ENCODE measurements around the gene PTX3.

PTX3 gene

GRCh38 chr3:157418104-157418503, 18.5 kb upstream of the PTX3 start:
- H4K91ac ChIP-seq (ENCODE audit: low read depth, low read length, poor library complexity) = no peak overlapping the region
- H3K9ac ChIP-seq (ENCODE audit: low read depth, low read length, poor library complexity) = no peak overlapping the region
- no peaks in the 10 kb centered on the region for H3K27me3 ChIP-seq (ENCODE audit: control insufficient read depth in 3 of 3, insufficient read depth in 3 of 3, low read depth in 1 of 3, low read length in 3 of 3)
- peaks cover 0 to 3% of the 10 kb centered on the region in 2 donors for H3K4me1 ChIP-seq (ENCODE audit: control insufficient read depth in 2 of 2, insufficient read depth in 1 of 2, low read depth in 1 of 2, low read length in 2 of 2)
- H3K14ac ChIP-seq (ENCODE audit: low read length) = no peak overlapping the region
- no peak overlapping the region for H3K27ac ChIP-seq (replicated peaks; ENCODE audit: low read length)
- H3K79me1 ChIP-seq (ENCODE audit: low read depth, low read length) = no peaks in the 10 kb centered on the region
- no peak overlapping the region for H3K23ac ChIP-seq (ENCODE audit: low read depth, low read length, poor library complexity)
- no peak overlapping the region for H3K4ac ChIP-seq (ENCODE audit: low read length)
- H3K4me2 ChIP-seq (ENCODE audit: insufficient read depth, low read length, poor library complexity, severe bottlenecking) = no peak overlapping the region
- DNase-seq (ENCODE audit: low spot score) = no peak
- H2BK120ac ChIP-seq (ENCODE audit: low read depth, low read length) = no peak overlapping the region
- H2BK12ac ChIP-seq (ENCODE audit: low read length) = no peak overlapping the region
- H3K4me3 ChIP-seq (ENCODE audit: low read length in 2 of 2) = no peak overlapping the region
- WGBS, 2 donors (ENCODE audit: extremely low coverage in 2 of 2, insufficient read length in 2 of 2, insufficient replicate concordance in 1 of 2) = no CpG with 5 or more reads among the region's 2 CpGs
- H3K18ac ChIP-seq (ENCODE audit: low read length) = no peak overlapping the region
- H2AFZ ChIP-seq (ENCODE audit: low read length) = no peak overlapping the region
- no peak overlapping the region for H4K8ac ChIP-seq (ENCODE audit: low read depth, low read length)
- H2BK15ac ChIP-seq (ENCODE audit: low read length) = no peak overlapping the region
- no peak overlapping the region for H2AK5ac ChIP-seq (ENCODE audit: low read depth, low read length)
- H2BK5ac ChIP-seq (ENCODE audit: low read length) = no peak overlapping the region
- H3K9me3 ChIP-seq (replicated peaks in 1 of 2; ENCODE audit: control insufficient read depth in 2 of 2, insufficient read depth in 1 of 2, low read depth in 1 of 2, low read length in 2 of 2) = peaks cover 0 to 12% of the 10 kb centered on the region in 2 donors
- H3K36me3 ChIP-seq (replicated peaks in 1 of 2; ENCODE audit: control insufficient read depth in 2 of 2, insufficient read depth in 2 of 2, low read length in 2 of 2) = no peaks in the 10 kb centered on the region

GRCh38 chr3:157420606-157421130, 16.0 kb upstream of the PTX3 start:
- H3K9me3 ChIP-seq (replicated peaks in 1 of 2; ENCODE audit: control insufficient read depth in 2 of 2, insufficient read depth in 1 of 2, low read depth in 1 of 2, low read length in 2 of 2) = peaks cover 0 to 24% of the 10 kb centered on the region in 2 donors
- H2AFZ ChIP-seq (ENCODE audit: low read length) = no peak overlapping the region
- no peaks in the 10 kb centered on the region for H3K36me3 ChIP-seq (replicated peaks in 1 of 2; ENCODE audit: control insufficient read depth in 2 of 2, insufficient read depth in 2 of 2, low read length in 2 of 2)
- no peak overlapping the region for H2BK12ac ChIP-seq (ENCODE audit: low read length)
- no peak overlapping the region for H3K9ac ChIP-seq (ENCODE audit: low read depth, low read length, poor library complexity)
- H2BK5ac ChIP-seq (ENCODE audit: low read length) = no peak overlapping the region
- H3K27me3 ChIP-seq (ENCODE audit: control insufficient read depth in 3 of 3, insufficient read depth in 3 of 3, low read depth in 1 of 3, low read length in 3 of 3) = no peaks in the 10 kb centered on the region
- H2AK5ac ChIP-seq (ENCODE audit: low read depth, low read length) = no peak overlapping the region
- H3K4me2 ChIP-seq (ENCODE audit: insufficient read depth, low read length, poor library complexity, severe bottlenecking) = no peak overlapping the region
- no peak overlapping the region for H3K14ac ChIP-seq (ENCODE audit: low read length)
- peaks cover 0 to 3% of the 10 kb centered on the region in 2 donors for H3K4me1 ChIP-seq (ENCODE audit: control insufficient read depth in 2 of 2, insufficient read depth in 1 of 2, low read depth in 1 of 2, low read length in 2 of 2)
- H3K4ac ChIP-seq (ENCODE audit: low read length) = no peak overlapping the region
- H3K18ac ChIP-seq (ENCODE audit: low read length) = no peak overlapping the region
- H3K79me1 ChIP-seq (ENCODE audit: low read depth, low read length) = no peaks in the 10 kb centered on the region
- H3K4me3 ChIP-seq (ENCODE audit: low read length in 2 of 2) = no peak overlapping the region
- no peak overlapping the region for H2BK120ac ChIP-seq (ENCODE audit: low read depth, low read length)
- no peak for DNase-seq (ENCODE audit: low spot score)
- H4K8ac ChIP-seq (ENCODE audit: low read depth, low read length) = no peak overlapping the region
- H2BK15ac ChIP-seq (ENCODE audit: low read length) = no peak overlapping the region
- WGBS, 2 donors (ENCODE audit: extremely low coverage in 2 of 2, insufficient read length in 2 of 2, insufficient replicate concordance in 1 of 2) = no CpG with 5 or more reads among the region's 3 CpGs
- no peak overlapping the region for H3K27ac ChIP-seq (replicated peaks; ENCODE audit: low read length)
- H4K91ac ChIP-seq (ENCODE audit: low read depth, low read length, poor library complexity) = no peak overlapping the region
- no peak overlapping the region for H3K23ac ChIP-seq (ENCODE audit: low read depth, low read length, poor library complexity)

- Histone ChIP-seq H3K9me3 (replicated peaks in 1 of 2; ENCODE audit: control insufficient read depth in 2 of 2, insufficient read depth in 1 of 2, low read depth in 1 of 2, low read length in 2 of 2) (peaks cover 0 to 28% of the 10 kb centered on the region in 2 donors), H3K18ac (ENCODE audit: low read length) (no peak overlapping the region), H3K27ac (replicated peaks; ENCODE audit: low read length) (no peak overlapping the region), H2BK15ac (ENCODE audit: low read length) (no peak overlapping the region), H3K36me3 (replicated peaks in 1 of 2; ENCODE audit: control insufficient read depth in 2 of 2, insufficient read depth in 2 of 2, low read length in 2 of 2) (no peaks in the 10 kb centered on the region), H3K79me1 (ENCODE audit: low read depth, low read length) (no peaks in the 10 kb centered on the region), H4K8ac (ENCODE audit: low read depth, low read length) (no peak overlapping the region), H3K14ac (ENCODE audit: low read length) (no peak overlapping the region), H2BK120ac (ENCODE audit: low read depth, low read length) (no peak overlapping the region), H3K4ac (ENCODE audit: low read length) (no peak overlapping the region), H3K9ac (ENCODE audit: low read depth, low read length, poor library complexity) (no peak overlapping the region), H3K23ac (ENCODE audit: low read depth, low read length, poor library complexity) (no peak overlapping the region), H3K4me3 (ENCODE audit: low read length in 2 of 2) (no peak overlapping the region), H3K4me1 (ENCODE audit: control insufficient read depth in 2 of 2, insufficient read depth in 1 of 2, low read depth in 1 of 2, low read length in 2 of 2) (peaks cover 0 to 2% of the 10 kb centered on the region in 2 donors), H2BK5ac (ENCODE audit: low read length) (no peak overlapping the region), H3K4me2 (ENCODE audit: insufficient read depth, low read length, poor library complexity, severe bottlenecking) (no peak overlapping the region), H4K91ac (ENCODE audit: low read depth, low read length, poor library complexity) (no peak overlapping the region), H2BK12ac (ENCODE audit: low read length) (no peak overlapping the region), H3K27me3 (ENCODE audit: control insufficient read depth in 3 of 3, insufficient read depth in 3 of 3, low read depth in 1 of 3, low read length in 3 of 3) (no peaks in the 10 kb centered on the region), H2AK5ac (ENCODE audit: low read depth, low read length) (no peak overlapping the region), H2AFZ (ENCODE audit: low read length) (no peak overlapping the region)
- no peak for DNase-seq (ENCODE audit: low spot score)
These were observed 13.3 kb upstream of the PTX3 start for GRCh38 chr3:157423337-157423736.

- Histone ChIP-seq H3K4me2 (ENCODE audit: insufficient read depth, low read length, poor library complexity, severe bottlenecking) (no peak overlapping the region), H2BK5ac (ENCODE audit: low read length) (no peak overlapping the region), H2BK120ac (ENCODE audit: low read depth, low read length) (no peak overlapping the region), H3K79me1 (ENCODE audit: low read depth, low read length) (no peaks in the 10 kb centered on the region), H3K27me3 (ENCODE audit: control insufficient read depth in 3 of 3, insufficient read depth in 3 of 3, low read depth in 1 of 3, low read length in 3 of 3) (no peaks in the 10 kb centered on the region), H3K14ac (ENCODE audit: low read length) (no peak overlapping the region), H4K8ac (ENCODE audit: low read depth, low read length) (no peak overlapping the region), H3K9me3 (replicated peaks in 1 of 2; ENCODE audit: control insufficient read depth in 2 of 2, insufficient read depth in 1 of 2, low read depth in 1 of 2, low read length in 2 of 2) (peaks cover 0 to 18% of the 10 kb centered on the region in 2 donors), H3K27ac (replicated peaks; ENCODE audit: low read length) (no peak overlapping the region), H2AFZ (ENCODE audit: low read length) (no peak overlapping the region), H2BK15ac (ENCODE audit: low read length) (no peak overlapping the region), H3K4me3 (ENCODE audit: low read length in 2 of 2) (no peak overlapping the region), H3K4me1 (ENCODE audit: control insufficient read depth in 2 of 2, insufficient read depth in 1 of 2, low read depth in 1 of 2, low read length in 2 of 2) (peaks cover 0 to 2% of the 10 kb centered on the region in 2 donors), H4K91ac (ENCODE audit: low read depth, low read length, poor library complexity) (no peak overlapping the region), H2AK5ac (ENCODE audit: low read depth, low read length) (no peak overlapping the region), H3K4ac (ENCODE audit: low read length) (no peak overlapping the region), H3K23ac (ENCODE audit: low read depth, low read length, poor library complexity) (no peak overlapping the region), H3K9ac (ENCODE audit: low read depth, low read length, poor library complexity) (no peak overlapping the region), H3K18ac (ENCODE audit: low read length) (no peak overlapping the region), H2BK12ac (ENCODE audit: low read length) (no peak overlapping the region), H3K36me3 (replicated peaks in 1 of 2; ENCODE audit: control insufficient read depth in 2 of 2, insufficient read depth in 2 of 2, low read length in 2 of 2) (no peaks in the 10 kb centered on the region)
- no peak for DNase-seq (ENCODE audit: low spot score)
- no CpG with 5 or more reads among the region's 4 CpGs for WGBS, 2 donors (ENCODE audit: extremely low coverage in 2 of 2, insufficient read length in 2 of 2, insufficient replicate concordance in 1 of 2)
These were observed 8.7 kb upstream of the PTX3 start for GRCh38 chr3:157427901-157428300.

Measured in neuronal stem cell (in vitro differentiated cells).